ENCODE data around the gene CD27.
"Not testable (repeated sequence)": the region's sequence is repeated elsewhere in the genome, so short reads cannot be mapped to it uniquely, and the experiment has no call there.

Gene CD27

DNA sequence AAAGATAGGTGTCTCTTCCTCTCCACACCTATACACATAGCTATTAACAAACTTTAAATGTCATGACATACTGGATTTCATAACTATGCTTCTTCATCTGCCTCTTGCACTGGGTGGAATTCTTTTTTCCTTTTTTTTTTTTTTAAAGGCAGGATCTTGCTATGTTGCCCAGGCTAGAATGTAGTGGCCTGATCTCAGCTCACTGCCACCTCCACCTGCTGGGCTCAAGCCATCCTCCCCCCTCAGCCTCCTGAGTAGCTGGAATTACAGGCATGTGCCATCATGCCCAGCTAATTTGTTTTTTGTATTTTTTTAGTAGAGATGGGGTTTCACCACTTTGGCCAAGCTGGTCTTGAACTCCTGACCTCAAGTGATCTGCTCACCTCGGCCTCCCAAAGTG lies 43.5 kb downstream of the CD27 start:
- DNase-seq (ENCODE audit: low read depth in 2 of 2): no peak

DNA sequence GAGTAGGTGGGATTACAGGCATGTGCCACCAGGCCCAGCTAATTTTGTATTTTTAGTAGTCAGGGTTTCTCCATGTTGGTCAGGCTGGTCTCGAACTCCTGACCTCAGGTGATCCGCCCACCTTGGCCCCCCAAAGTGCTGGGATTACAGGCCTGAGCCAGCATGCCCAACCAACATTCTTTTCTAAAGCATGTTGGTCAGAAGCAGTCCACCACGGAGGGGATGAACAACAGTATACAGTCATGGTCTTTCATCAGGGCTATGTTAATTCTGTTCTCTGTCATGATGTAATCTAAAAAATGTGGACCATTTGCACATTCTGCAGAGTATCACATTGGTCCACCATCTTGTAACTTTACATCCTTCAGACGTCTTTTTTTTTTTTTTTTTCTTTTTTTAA lies 44.7 kb downstream of the CD27 start:
- no peak for DNase-seq (ENCODE audit: low read depth in 2 of 2)

DNA sequence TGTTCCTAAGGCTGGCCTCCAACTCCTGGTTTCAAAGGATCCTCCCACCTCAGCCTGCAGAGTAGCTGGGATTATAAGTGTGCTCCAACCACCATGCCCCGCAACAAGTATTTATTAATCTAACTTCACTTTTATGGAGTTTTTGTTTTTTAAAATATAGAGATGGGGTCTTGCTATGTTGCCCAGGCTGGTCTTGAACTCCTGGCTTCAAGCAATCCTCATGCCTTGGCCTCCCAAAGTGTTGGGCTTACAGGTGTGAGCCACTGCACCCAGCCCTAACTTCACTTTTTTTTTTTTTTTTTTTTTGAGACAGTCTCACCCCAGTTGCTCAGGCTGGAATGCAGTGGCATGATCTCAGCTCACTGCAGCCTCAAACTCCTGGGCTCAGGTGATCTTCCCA lies 45.9 kb downstream of the CD27 start:
- DNase-seq (ENCODE audit: low read depth in 2 of 2): not testable (repeated sequence)

DNA sequence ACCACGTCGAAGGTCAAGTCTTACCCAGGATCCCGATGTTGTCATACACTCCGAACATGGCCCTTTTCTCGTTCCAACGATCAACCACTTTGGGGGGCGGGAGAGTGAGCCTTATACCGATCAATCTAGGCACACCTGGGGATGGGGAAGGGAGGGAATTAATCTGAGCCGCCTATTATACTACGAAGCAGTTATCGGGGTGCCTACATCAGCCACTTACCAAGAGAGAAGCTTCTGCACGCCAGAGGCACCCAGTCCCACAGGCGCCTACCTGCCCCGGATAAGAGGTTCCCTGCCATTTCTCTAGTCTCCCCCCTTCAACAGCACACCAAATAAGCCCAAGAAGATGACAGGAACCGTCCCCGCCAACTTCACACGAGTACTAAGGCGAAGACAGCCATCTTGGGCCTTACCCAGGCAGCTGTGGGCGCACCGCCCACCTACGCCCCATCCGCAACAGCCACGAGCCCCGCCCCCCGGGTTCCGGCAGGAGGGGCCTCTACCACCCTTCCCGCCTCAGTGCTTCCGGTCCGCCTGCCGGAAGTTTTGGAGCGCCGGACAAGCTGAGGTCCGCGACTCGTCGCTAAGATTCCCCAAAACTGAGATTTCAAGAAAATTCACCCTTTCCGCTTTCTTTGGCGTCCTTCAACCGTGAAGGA lies 48.2 kb downstream of the CD27 start, which contains the start of gene MRPL51:
TSS of gene MRPL51 (minus strand) at position 425 of the 659 bp plus-strand sequence. CDS start at position 299, 126 bp downstream.
- DNase-seq (ENCODE audit: low read depth in 2 of 2): peak; percentile 97 to 98

DNA sequence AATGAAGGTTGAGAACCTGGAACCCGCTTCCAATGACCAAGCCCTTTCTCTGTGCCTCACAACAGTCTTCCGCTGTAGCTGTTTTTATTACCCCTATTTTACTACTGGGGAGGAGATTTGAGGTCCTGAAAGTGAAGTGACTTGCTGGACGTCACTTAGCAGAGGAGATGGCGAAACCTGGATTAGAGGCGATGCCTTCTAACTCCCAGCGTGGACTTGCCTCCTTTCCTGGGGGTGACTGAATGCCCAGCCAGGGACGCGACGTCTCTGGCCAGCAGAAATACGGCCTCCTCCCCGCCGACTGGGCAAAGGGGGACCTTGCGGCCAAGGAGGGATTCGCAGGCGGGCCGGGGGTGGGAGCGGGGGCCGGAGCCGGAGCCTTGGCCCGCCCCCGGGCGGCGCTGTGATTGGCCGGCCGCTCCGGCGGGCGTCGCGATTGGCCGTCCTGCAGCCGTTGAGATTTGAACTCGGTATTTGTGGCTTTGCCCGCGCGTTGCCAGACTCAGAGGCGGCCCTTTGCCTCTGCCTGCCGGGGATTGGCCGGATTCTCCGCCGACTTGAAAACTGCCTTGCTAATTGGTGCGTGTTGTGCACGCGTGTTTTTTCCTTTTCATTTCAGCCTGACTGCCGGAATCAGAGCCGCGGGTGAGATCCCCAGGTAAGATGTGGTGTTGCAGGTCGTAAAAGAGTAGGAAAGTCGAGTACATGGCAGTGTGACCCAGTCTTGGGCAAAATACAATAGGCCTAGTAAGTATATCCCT lies 48.9 kb downstream of the CD27 start, which contains the start of gene NCAPD2:
TSS of gene NCAPD2 (plus strand) at position 606 of the 761 bp plus-strand sequence. CDS start 997 bp downstream, outside the sequence.
- DNase-seq (ENCODE audit: low read depth in 2 of 2): peak; percentile 93 to 95

DNA sequence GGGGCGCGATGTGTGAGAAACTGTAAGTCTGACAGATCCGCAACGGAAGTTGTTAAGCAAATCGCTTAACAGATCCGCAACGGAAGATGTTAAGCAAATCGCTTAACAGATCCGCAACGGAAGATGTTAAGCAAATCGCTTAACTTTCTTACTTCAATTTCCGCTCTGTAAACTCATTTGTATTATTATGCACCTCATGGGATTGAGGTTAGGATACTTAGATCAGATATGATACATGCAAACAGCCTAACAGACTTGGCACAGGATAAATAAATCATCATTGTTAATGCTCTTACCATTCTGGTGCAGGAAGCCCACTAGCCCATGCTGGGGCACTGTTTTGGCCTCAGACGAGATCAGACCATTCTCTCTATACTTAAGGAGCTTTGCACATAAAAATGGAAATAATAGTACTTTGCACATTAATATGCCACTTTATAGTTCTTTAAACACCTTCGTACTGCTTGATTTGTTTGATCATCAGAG lies 49.5 kb downstream of the CD27 start:
- DNase-seq (ENCODE audit: low read depth in 2 of 2): no peak

DNA sequence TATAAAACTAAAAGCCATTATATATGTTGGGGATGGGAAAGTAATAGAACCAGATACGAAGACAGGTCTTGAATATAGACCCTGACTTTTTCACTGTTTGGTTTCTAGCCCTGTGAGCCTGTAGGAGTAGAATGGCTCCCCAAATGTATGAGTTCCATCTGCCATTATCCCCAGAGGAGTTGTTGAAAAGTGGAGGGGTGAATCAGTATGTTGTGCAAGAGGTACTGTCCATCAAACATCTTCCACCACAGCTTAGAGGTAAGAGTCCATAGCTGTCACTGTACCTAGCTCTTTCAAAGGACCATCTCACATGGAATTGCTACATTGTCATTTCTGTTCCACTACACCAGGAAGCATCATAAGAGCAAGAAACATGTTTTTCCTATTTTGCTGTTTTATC lies 50.2 kb downstream of the CD27 start:
- DNase-seq (ENCODE audit: low read depth in 2 of 2): no peak

DNA sequence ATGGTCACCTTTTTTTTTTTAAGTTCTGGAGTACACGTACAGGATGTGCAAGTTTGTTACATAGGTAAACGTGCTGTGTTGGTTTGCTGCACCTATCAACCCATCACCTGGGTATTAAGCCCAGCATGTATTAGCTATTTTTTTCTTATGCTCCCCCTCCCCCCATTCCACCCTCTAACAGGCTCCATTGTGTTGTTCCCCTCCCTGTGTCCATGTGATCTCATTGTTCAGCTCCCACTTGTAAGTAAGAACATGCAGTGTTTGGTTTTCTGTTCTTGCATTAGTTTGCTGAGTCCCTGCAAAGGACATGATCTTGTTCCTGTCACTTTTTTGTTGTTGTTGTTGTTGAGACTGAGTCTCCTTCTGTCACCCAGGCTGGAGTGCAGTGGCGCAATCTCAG lies 52.5 kb downstream of the CD27 start:
- DNase-seq (ENCODE audit: low read depth in 2 of 2): not testable (repeated sequence)

DNA sequence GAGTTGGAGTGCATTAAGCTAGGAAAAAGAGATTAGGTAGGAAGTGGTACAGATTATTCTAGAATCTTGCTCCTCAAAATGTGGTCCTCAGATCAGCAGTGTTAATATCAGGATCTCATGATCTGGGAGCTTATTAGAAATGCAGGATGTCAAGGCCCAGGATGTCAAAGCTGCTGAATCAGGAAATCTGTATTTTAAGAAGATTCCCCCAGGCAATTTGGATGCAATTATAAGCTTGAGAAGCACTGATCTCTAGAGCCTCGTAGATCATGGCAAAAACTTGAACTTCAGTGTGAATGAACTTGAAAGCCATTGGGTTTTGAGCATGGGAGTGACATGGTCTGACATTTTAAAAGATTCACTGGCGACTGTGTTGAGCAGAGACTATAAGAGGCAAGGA lies 55.7 kb downstream of the CD27 start:
- no peak for DNase-seq (ENCODE audit: low read depth in 2 of 2)

Data from stimulated activated CD8-positive, alpha-beta memory T cell treated with anti-CD3 and anti-CD28 coated beads, Interleukin-15, amount 100 ng/mL, for 48 hours (primary cell).